HG03571 (cell line): ENCODE data around the gene HOXA3.

Experiments used
- ATAC-seq: cut with Tn5 transposase; IDR thresholded peaks from one replicate; pipeline ENCODE4 v1.9.1; 2021; ENCODE audit not compliant: unreplicated experiment

The HOXA3 gene

GRCh38 chr7:27179503-27180430 is 27.4 kb upstream of the HOXA3 start:
- no peak for ATAC-seq

GRCh38 chr7:27179030-27179429 is 26.6 kb upstream of the HOXA3 start:
- no peak for ATAC-seq

- no peak for ATAC-seq
Measured at GRCh38 chr7:27178366-27178765, 26.0 kb upstream of the HOXA3 start.

GRCh38 chr7:27177795-27178320 is 25.5 kb upstream of the HOXA3 start:
- ATAC-seq = no peak

- no peak for ATAC-seq
Measured at GRCh38 chr7:27176962-27177794, 24.8 kb upstream of the HOXA3 start.

- ATAC-seq = no peak
Measured at GRCh38 chr7:27176524-27176845, 24.1 kb upstream of the HOXA3 start.

- no peak for ATAC-seq
Measured at GRCh38 chr7:27175626-27176523, 23.5 kb upstream of the HOXA3 start.

- ATAC-seq = no peak
Measured at GRCh38 chr7:27174874-27175625, 22.7 kb upstream of the HOXA3 start.

GRCh38 chr7:27173956-27174873 is 21.8 kb upstream of the HOXA3 start, which contains the start of gene HOXA10:
Gene HOXA10 (minus strand): TSS chr7:27174320. CDS start chr7:27174306, 14 bp downstream.
- ATAC-seq = no peak

- no peak for ATAC-seq
Measured at GRCh38 chr7:27173511-27173955, 21.1 kb upstream of the HOXA3 start.

GRCh38 chr7:27172823-27173510 is 20.6 kb upstream of the HOXA3 start:
- no peak for ATAC-seq

GRCh38 chr7:27172315-27172774 is 20.0 kb upstream of the HOXA3 start:
- no peak for ATAC-seq

- no peak for ATAC-seq
Measured at GRCh38 chr7:27171637-27172314, 19.4 kb upstream of the HOXA3 start.

- no peak for ATAC-seq
Measured at GRCh38 chr7:27171325-27171636, 18.9 kb upstream of the HOXA3 start.

- ATAC-seq = no peak
Measured at GRCh38 chr7:27170426-27171324, 18.3 kb upstream of the HOXA3 start.

GRCh38 chr7:27169658-27170425 is 17.5 kb upstream of the HOXA3 start:
- ATAC-seq = no peak
